OCI-LY1 (cell line): ENCODE measurements around the gene MMP11.

Experiments
- H2AFZ ChIP-seq: fragments of 200-600 bp; sonication (generic), shearing (Covaris generic); 2 replicates; pipeline ENCODE4 v1.6.0; 2014; ENCODE audit warnings: antibody characterized with exemption, mild to moderate bottlenecking, low read length
- H3F3A ChIP-seq: fragments of 200-600 bp; sonication (generic), shearing (Covaris generic); 2 replicates; pipeline ENCODE4 v1.6.0; 2014; ENCODE audit warnings: mild to moderate bottlenecking, antibody characterized with exemption, low read length, moderate library complexity; ENCODE audit not compliant: insufficient read depth
- H3K27ac ChIP-seq: fragments of 200-600 bp; sonication (generic); 2 replicates; pipeline ENCODE4 v1.5.1; 2014; ENCODE audit warnings: low read length, mixed run types, mild to moderate bottlenecking, low read depth; ENCODE audit not compliant: poor library complexity, severe bottlenecking
- H3K27me3 ChIP-seq: fragments of 200-600 bp; sonication (generic); 2 replicates; pipeline ENCODE4 v1.6.0; 2014; ENCODE audit warnings: antibody characterized with exemption, mild to moderate bottlenecking, low read length, moderate library complexity; ENCODE audit not compliant: insufficient read depth
- H3K36me3 ChIP-seq: fragments of 200-600 bp; sonication (generic); 2 replicates; pipeline ENCODE4 v1.6.1; 2014; ENCODE audit warnings: mild to moderate bottlenecking, antibody characterized with exemption, low read length, moderate library complexity, mixed read lengths; ENCODE audit not compliant: insufficient read depth
- H3K4me1 ChIP-seq: fragments of 200-600 bp; sonication (generic); 2 replicates; pipeline ENCODE4 v1.5.1; 2014; ENCODE audit warnings: mild to moderate bottlenecking, low read length, moderate library complexity; ENCODE audit not compliant: insufficient read depth, severe bottlenecking
- H3K4me2 ChIP-seq: fragments of 200-600 bp; sonication (generic), shearing (Covaris generic); 2 replicates; pipeline ENCODE4 v1.6.1; 2014; ENCODE audit warnings: low read length
- H3K4me3 ChIP-seq: fragments of 200-600 bp; sonication (generic); 2 replicates; pipeline ENCODE4 v1.5.1; 2014; ENCODE audit warnings: low read length, low read depth, mild to moderate bottlenecking, mixed read lengths; ENCODE audit not compliant: poor library complexity, severe bottlenecking
- H3K79me2 ChIP-seq: fragments of 200-600 bp; shearing (Covaris generic); 2 replicates; pipeline ENCODE4 v1.6.1; 2016; ENCODE audit warnings: mixed run types, low read length, mixed read lengths; ENCODE audit not compliant: insufficient read depth
- H3K9ac ChIP-seq: fragments of 200-600 bp; sonication (generic), shearing (Covaris generic); 2 replicates; pipeline ENCODE4 v1.6.1; 2014; ENCODE audit warnings: mild to moderate bottlenecking, low read length, mixed read lengths
- H3K9me2 ChIP-seq: fragments of 200-600 bp; sonication (generic), shearing (Covaris generic); 2 replicates; pipeline ENCODE4 v1.6.1; 2014; ENCODE audit warnings: low read depth, mild to moderate bottlenecking, low read length, mixed read lengths
- H3K9me3 ChIP-seq: fragments of 200-600 bp; shearing (Covaris generic); 2 replicates; pipeline ENCODE4 v1.6.1; 2014; ENCODE audit warnings: low read length, mixed read lengths
- H4K20me1 ChIP-seq: fragments of 200-600 bp; sonication (generic), shearing (Covaris generic); 2 replicates; pipeline ENCODE4 v1.6.0; 2016; ENCODE audit warnings: mild to moderate bottlenecking, low read length; ENCODE audit not compliant: insufficient read depth
- CTCF ChIP-seq: fragments of 200-600 bp; sonication (generic), shearing (Covaris generic); IDR thresholded peaks from 2 replicates; pipeline ENCODE4 v1.5.1; 2017; ENCODE audit warnings: mild to moderate bottlenecking, antibody characterized with exemption, low read length, moderate library complexity, mixed read lengths
- EZH2 ChIP-seq: fragments of 200-600 bp; sonication (generic), shearing (Covaris generic); IDR thresholded peaks from 2 replicates; pipeline ENCODE4 v1.8.0; 2017; ENCODE audit warnings: borderline replicate concordance, mixed run types, mild to moderate bottlenecking, antibody characterized with exemption, low read length, moderate library complexity, mixed read lengths

Gene MMP11

GRCh38 chr22:23804781-23805291 lies 32.2 kb downstream of the MMP11 start:
- H3K36me3 ChIP-seq: peaks cover 55% of the 10 kb centered on the region; the same call in 1 of the 2 replicates

GRCh38 chr22:23806837-23807236 lies 34.2 kb downstream of the MMP11 start:
- Histone ChIP-seq H3K27me3 (no peaks in the 10 kb centered on the region), H3K9me2 (no peaks in the 10 kb centered on the region), H3K4me2 (peak overlapping the region; percentile 97; the same call in 1 of the 2 replicates), H3K9me3 (no peaks in the 10 kb centered on the region), H4K20me1 (no peaks in the 10 kb centered on the region), H3K4me3 (peak overlapping the region; percentile 75), H3K79me2 (peaks cover 38% of the 10 kb centered on the region), H3K27ac (peak overlapping the region; percentile 98), H3K36me3 (peaks cover 62% of the 10 kb centered on the region), H2AFZ (no peak overlapping the region), H3F3A (no peaks in the 10 kb centered on the region), H3K9ac (peak overlapping the region; percentile 34; the same call in 1 of the 2 replicates), H3K4me1 (peaks cover 56% of the 10 kb centered on the region)
- TF ChIP-seq CTCF: no peak
- no peak for TF ChIP-seq EZH2

More at GRCh38 chr22:23804781-23805291, 32.2 kb downstream of the MMP11 start:
- Histone ChIP-seq H4K20me1 (no peaks in the 10 kb centered on the region), H3F3A (peaks cover 8% of the 10 kb centered on the region; the same call in 1 of the 2 replicates), H3K79me2 (peaks cover 28% of the 10 kb centered on the region), H2AFZ (no peak overlapping the region), H3K27me3 (no peaks in the 10 kb centered on the region), H3K27ac (peak overlapping the region; percentile 98), H3K4me3 (peak overlapping the region; percentile 75), H3K4me2 (peak overlapping the region; percentile 97), H3K9me3 (no peaks in the 10 kb centered on the region), H3K9me2 (no peaks in the 10 kb centered on the region), H3K9ac (peak overlapping the region; percentile 90), H3K4me1 (peaks cover 76% of the 10 kb centered on the region)
- TF ChIP-seq EZH2 (no peak), CTCF (no peak; the same call in 1 of the 2 replicates)

GRCh38 chr22:23812378-23812777 lies 39.7 kb downstream of the MMP11 start:
- H3K4me1 ChIP-seq: peaks cover under 1% of the 10 kb centered on the region
- H3K27me3 ChIP-seq: no peaks in the 10 kb centered on the region
- no peak overlapping the region for H3K27ac ChIP-seq
- H3K4me3 ChIP-seq: no peak overlapping the region
- H4K20me1 ChIP-seq: no peaks in the 10 kb centered on the region
- H3K9me2 ChIP-seq: no peaks in the 10 kb centered on the region
- no peaks in the 10 kb centered on the region for H3F3A ChIP-seq
- peaks cover 76% of the 10 kb centered on the region for H3K36me3 ChIP-seq
- no peak overlapping the region for H3K9ac ChIP-seq
- H3K79me2 ChIP-seq: peaks cover 32% of the 10 kb centered on the region
- no peak overlapping the region for H3K4me2 ChIP-seq
- no peak overlapping the region for H2AFZ ChIP-seq
- TF ChIP-seq CTCF: no peak
- TF ChIP-seq EZH2: no peak
- H3K9me3 ChIP-seq: no peaks in the 10 kb centered on the region
